BJ (cell line): ENCODE results near the gene NOS1AP. TPM values are rescaled to one million over a fixed set of nuclear protein-coding genes. Genes with fewer than 3 reads are reported as not detected.
"Not testable (repeated sequence)": the region's sequence is repeated elsewhere in the genome, so short reads cannot be mapped to it uniquely, and the experiment has no call there.

ENCODE experiments used
- CTCF ChIA-PET: fragments of 350-600 bp; formaldehyde crosslinking; extraction: SDS; loops from one replicate; lab custom pipeline; 2021; ENCODE audit warnings: antibody characterized with exemption, inconsistent platforms; lab: Yijun Ruan, JAX
- POLR2A ChIA-PET: fragments of 300-600 bp; sonication (Branson Sonifier 250); formaldehyde crosslinking; extraction: SDS; loops from one replicate; lab custom pipeline; 2021; ENCODE audit warnings: antibody characterized with exemption; lab: Charles Lee
- DNase-seq: peaks from one replicate; pipeline ENCODE4 v3.0.0-alpha.2; 2011; ENCODE audit warnings: low read depth
- H3K27me3 ChIP-seq: 2 replicates; pipeline ENCODE4 v1.6.0; 2011; ENCODE audit warnings: low read length; ENCODE audit not compliant: control insufficient read depth, insufficient read depth
- H3K36me3 ChIP-seq: 2 replicates; pipeline ENCODE4 v1.5.1; 2011; ENCODE audit warnings: low read length; ENCODE audit not compliant: control insufficient read depth, insufficient read depth
- H3K4me3 ChIP-seq: 2 replicates; pipeline ENCODE4 v1.5.1; 2011; ENCODE audit warnings: low read depth, mild to moderate bottlenecking, control low read depth, low read length
- polyA plus RNA-seq: library from polyadenylated mRNA; depleted of rRNA; stranded (reverse); fragments of >200 nt; gene quantifications from 2 replicates; pipeline ENCODE4 v1.2.3, GENCODE V29; 2011
- TF ChIP-seq, protein P1 (sequence below): IDR thresholded peaks from 2 replicates; pipeline ENCODE4 v1.5.1; 2011; ENCODE audit warnings: low read depth, mild to moderate bottlenecking, control low read depth, inconsistent platforms, low read length, moderate library complexity; ENCODE audit not compliant: insufficient read depth

NOS1AP gene
- polyA plus RNA-seq, 1 experiment = 0.50 TPM

DNA sequence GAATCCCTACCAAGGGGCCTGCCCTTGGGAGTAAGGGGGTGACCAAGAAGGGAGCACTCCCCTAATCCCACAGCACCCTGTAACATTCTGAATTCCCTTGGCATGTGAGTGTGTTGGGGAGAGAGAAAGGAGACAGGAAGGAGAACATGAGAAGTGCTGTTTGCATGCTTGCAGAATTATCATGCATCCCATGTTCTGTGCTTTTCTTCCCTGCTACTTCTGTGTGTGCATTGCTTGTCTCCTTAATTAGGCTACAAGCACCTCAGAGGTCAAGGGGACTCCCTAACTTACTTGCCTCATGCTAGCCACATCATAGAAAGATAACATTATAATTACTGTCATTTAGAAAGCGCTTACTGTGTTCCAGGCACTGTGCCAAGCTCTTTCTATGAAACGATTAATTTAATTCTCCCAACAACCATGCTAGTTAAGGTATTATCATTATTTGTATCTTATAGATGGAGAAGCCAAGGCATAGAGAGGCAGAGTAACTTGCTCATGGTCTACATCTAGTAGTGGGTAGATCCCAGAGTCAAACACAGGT is 11.1 kb downstream of the NOS1AP start:
- TF ChIP-seq, protein P1, sequence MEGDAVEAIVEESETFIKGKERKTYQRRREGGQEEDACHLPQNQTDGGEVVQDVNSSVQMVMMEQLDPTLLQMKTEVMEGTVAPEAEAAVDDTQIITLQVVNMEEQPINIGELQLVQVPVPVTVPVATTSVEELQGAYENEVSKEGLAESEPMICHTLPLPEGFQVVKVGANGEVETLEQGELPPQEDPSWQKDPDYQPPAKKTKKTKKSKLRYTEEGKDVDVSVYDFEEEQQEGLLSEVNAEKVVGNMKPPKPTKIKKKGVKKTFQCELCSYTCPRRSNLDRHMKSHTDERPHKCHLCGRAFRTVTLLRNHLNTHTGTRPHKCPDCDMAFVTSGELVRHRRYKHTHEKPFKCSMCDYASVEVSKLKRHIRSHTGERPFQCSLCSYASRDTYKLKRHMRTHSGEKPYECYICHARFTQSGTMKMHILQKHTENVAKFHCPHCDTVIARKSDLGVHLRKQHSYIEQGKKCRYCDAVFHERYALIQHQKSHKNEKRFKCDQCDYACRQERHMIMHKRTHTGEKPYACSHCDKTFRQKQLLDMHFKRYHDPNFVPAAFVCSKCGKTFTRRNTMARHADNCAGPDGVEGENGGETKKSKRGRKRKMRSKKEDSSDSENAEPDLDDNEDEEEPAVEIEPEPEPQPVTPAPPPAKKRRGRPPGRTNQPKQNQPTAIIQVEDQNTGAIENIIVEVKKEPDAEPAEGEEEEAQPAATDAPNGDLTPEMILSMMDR = no peak
- H3K27me3 ChIP-seq = no peaks in the 10 kb centered on the region
- ChIA-PET CTCF (no interaction called here), POLR2A (no interaction called here)
- no peak for DNase-seq
- H3K4me3 ChIP-seq = no peak overlapping the region
- no peaks in the 10 kb centered on the region for H3K36me3 ChIP-seq

DNA sequence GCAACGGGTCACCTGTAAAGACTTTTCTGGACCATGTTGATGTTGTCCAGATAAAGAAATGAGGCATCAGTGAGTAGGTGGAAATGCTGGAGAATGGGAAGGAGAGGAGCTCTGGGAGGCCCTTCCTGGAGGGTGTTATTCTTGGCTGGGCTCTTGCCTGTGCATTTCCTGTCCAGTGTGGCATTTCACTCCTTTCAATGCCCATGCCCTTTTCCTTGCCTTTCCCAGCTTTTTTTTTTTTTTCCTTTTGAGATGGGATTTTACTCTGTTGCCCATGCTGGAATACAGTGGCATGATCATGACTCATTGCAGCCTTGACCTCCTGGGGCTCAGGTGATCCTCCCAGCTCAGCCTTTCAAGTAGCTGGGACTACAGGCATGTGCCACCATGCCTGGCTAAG is 11.8 kb downstream of the NOS1AP start:
- H3K36me3 ChIP-seq = no peaks in the 10 kb centered on the region
- no peak for DNase-seq
- no peaks in the 10 kb centered on the region for H3K27me3 ChIP-seq
- TF ChIP-seq, protein P1 = no peak
- POLR2A ChIA-PET = no interaction called here
- CTCF ChIA-PET = interaction anchor here (0.6 to 0.7 kb wide), 2 partner anchors 111 to 276 kb away, joined by 4 to 8 read pairs; no protein-coding TSS in a partner anchor
- H3K4me3 ChIP-seq = no peak overlapping the region

DNA sequence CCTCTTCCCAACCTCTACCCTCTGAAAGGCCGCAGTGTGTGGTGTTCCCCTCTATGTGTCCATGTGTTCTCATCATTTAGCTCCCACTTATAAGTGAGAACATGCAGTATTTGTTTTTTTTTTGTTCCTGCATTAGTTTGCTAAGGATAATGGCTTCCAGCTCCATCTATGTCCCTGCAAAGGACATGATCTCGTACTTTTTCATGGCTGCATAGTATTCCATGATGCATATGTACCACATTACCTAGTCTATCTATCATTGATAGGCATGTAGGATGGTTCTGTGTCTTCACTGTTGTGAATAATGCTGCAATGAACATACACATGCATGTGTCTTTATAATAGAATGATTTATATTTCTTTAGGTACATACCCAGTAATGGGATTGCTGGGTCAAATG is 12.6 kb downstream of the NOS1AP start:
- CTCF ChIA-PET = interaction anchor here (0.6 kb wide), 1 partner anchor 110 kb away, joined by 4 read pairs; no protein-coding TSS in a partner anchor
- DNase-seq, H3K4me3 ChIP-seq, H3K27me3 ChIP-seq, POLR2A ChIA-PET, H3K36me3 ChIP-seq: not testable (repeated sequence)

DNA sequence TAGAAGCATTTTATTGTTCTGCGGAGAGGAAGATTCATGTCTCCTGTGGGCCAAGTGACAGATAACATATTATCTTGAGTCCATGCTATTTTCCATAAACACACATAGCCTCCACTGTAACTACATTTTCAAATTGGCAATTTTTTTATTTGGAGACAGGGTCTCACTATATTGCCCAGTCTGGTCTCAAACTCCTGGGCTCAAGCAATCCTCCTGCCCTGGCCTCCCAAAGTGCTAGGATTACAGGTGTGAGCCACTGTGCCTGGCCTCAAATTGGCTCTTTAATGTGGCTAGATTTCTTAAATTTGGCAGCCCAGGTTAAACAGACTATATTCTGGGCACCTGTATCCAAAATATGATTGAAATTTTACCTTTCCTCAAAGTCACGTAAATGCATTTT is 13.8 kb downstream of the NOS1AP start:
- ChIA-PET POLR2A (no interaction called here), CTCF (interaction anchor here (1.3 kb wide), 1 partner anchor 27 kb away, joined by 3 read pairs; no protein-coding TSS in a partner anchor)
- TF ChIP-seq, protein P1 = no peak
- no peak overlapping the region for H3K4me3 ChIP-seq
- no peaks in the 10 kb centered on the region for H3K27me3 ChIP-seq
- no peak for DNase-seq
- no peaks in the 10 kb centered on the region for H3K36me3 ChIP-seq

DNA sequence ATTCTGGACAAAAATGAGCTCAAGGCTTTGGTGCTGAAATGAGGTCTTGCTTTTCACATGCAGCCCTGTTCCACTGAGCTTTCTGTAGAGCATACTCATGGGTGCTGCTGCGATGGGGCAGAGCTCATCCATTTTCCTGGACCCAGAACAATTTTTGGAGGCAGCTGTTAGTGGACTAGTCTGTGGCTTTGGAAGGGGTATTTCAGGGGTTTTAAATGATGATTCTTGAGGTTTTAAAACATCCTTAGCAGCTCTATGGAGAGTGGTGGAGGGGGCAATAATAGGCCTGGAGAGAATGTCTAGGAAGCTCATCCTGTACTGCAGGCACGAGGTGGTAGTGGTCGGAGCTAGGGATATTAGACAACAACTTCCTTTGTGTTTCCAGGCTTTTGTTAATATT is 16.5 kb downstream of the NOS1AP start:
- Histone ChIP-seq H3K4me3 (no peak overlapping the region), H3K27me3 (no peaks in the 10 kb centered on the region), H3K36me3 (no peaks in the 10 kb centered on the region)
- DNase-seq = no peak
- ChIA-PET POLR2A (no interaction called here), CTCF (interaction anchor here (0.9 to 1.4 kb wide), 3 partner anchors 9 to 150 kb away, joined by 3 read pairs; no protein-coding TSS in a partner anchor)
- TF ChIP-seq, protein P1 = no peak

DNA sequence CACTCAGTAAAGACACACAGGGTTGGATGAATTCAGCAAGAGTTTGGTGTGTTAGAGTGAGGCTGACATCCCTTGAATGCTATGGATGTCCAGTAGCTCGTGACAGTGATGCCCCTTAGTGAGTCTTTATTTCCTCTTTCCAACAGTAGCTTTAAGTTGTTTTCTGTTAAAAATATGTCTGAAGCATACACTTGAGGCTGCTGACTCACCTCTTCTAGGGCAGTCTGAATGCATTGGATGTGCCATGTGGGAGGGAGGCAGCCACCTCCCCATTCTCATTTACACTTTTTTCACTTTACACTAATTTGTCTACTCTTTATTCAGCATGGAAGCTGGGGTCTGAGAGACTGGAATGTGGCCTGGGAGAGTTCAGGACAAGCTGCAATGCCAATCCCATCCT is 17.6 kb downstream of the NOS1AP start:
- H3K36me3 ChIP-seq = no peaks in the 10 kb centered on the region
- TF ChIP-seq, protein P1 = no peak
- no peak overlapping the region for H3K4me3 ChIP-seq
- ChIA-PET CTCF (interaction anchor here (0.8 to 1.4 kb wide), 4 partner anchors 14 to 294 kb away, joined by 3 read pairs; no protein-coding TSS in a partner anchor), POLR2A (no interaction called here)
- no peak for DNase-seq
- H3K27me3 ChIP-seq = no peaks in the 10 kb centered on the region
